Stimulated activated naive CD4-positive, alpha-beta T cell treated with Interleukin-2 at 50 U/mL for 16 hours (primary cell): ENCODE data around the gene TUBB1.
"Not testable (repeated sequence)": the region's sequence is repeated elsewhere in the genome, so short reads cannot be mapped to it uniquely, and the experiment has no call there.

Source experiments
- DNase-seq: peaks from one replicate; lab custom pipeline; 2025; lab: John Stamatoyannopoulos, UW

TUBB1 gene

DNA sequence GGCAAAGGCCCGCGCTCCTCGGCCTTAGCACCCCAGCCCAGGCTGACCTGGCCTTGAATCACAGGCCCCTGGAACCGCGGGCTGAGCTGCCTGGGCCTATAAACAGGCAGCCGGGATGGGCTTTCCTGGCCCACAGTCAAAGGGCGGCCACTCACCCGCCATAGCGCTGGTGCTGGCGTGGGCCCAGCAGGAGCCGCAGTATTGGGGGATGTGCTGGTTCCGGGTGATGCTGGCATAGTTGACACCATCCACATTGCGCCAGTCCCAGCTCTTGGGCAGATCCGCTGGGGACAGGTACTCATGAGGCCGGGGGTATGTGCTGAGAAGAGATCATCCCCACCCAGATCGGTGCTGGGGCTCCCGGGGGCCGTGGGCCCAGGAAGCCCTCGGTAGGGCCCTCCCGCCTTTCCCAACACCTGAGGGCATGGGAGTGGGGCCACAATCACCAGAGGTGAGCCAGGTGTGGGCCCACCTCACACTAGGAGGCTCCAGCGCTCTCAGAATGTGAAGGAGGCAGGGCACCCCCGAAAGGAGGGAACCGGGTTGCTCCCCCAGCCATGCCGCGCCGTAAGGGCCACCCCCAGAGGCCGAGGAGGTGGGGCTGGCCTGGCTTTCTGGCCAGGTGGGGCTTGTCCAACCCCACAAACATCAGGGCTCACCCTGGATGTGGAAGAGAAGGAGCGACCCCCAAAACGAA, 12.9 kb upstream of the TUBB1 start:
- DNase-seq: no peak

DNA sequence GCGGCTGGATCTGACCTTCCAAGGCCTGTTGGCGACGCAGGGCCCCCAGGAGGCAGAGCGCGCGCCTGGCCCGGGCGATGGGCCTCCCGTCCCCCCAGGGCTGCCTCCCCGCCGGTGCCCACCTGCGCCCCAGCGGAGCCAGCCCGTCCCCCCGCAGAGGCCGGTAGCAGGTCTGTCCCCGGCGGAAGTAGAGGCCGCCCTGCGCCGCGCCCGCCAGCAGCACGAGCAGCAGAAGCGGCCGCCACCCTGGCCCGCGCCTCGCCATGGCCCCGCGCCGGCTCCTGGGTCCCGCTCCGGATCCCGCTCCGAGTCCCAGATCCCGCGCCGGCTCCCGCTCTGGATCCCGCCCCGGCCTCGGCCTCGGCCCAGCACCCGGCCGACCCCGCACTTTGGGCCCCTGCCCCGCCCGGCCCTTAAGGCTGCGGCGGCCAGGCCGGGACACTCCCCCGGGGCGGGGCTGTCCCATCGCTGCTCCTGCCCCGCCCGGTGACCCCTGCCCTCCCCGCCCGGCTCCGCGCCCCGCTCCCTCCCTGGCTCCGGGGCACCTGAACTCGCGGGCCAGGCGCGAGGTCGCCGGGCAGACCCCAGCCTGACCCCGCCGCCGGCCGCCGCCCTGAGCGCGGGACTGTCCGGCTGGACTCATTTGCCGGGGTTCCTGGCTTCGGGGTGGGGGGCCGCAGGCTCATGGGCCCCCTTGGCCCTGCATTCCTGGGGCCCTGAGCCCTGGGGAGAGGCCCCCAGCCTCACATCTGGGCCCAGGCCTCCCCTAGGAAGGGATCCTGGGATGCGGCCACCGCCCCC, 12.2 kb upstream of the TUBB1 start, which contains the start of gene CTSZ:
TSS of gene CTSZ (minus strand) at position 391 of the 801 bp plus-strand sequence. CDS start at position 265, 126 bp downstream.
- DNase-seq: peak; percentile 46

GRCh38 chr20:59007665-59008511, 11.3 kb upstream of the TUBB1 start:
- DNase-seq: no peak

GRCh38 chr20:59008715-59009336, 10.4 kb upstream of the TUBB1 start:
- no peak for DNase-seq

DNA sequence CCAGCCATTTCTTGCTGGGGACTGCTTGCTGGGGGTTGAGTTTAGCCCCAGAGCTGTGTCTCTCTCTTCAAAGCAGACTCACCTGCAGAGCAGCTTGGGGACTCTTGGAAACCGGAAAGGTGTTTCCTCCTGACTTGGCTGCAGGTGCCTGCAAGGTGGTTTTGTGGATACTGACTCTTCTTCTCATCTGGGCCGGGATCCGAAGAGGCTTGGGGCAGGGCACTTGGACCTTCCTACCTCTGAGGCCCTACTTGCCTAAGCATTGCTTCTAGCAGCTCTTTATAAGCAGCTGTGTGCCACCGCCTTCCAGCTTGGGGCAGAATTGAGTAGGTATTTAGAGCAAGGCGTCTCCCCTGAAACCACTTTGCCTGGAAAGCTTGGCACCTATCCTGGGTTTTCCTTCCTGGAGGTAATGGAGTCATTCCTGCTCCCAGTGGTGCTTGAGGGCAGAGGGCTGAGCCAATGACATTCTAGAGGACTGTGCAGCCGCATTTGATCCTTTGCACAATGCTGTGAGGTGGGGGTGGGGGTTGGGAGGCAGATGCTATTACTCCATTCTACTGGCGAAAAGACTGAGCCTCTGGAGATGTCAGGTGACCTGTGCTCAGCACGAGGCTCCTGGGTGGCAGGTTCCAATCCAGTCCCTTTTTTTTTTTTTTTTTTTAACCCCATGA, 8.8 kb upstream of the TUBB1 start:
- DNase-seq: no peak

DNA sequence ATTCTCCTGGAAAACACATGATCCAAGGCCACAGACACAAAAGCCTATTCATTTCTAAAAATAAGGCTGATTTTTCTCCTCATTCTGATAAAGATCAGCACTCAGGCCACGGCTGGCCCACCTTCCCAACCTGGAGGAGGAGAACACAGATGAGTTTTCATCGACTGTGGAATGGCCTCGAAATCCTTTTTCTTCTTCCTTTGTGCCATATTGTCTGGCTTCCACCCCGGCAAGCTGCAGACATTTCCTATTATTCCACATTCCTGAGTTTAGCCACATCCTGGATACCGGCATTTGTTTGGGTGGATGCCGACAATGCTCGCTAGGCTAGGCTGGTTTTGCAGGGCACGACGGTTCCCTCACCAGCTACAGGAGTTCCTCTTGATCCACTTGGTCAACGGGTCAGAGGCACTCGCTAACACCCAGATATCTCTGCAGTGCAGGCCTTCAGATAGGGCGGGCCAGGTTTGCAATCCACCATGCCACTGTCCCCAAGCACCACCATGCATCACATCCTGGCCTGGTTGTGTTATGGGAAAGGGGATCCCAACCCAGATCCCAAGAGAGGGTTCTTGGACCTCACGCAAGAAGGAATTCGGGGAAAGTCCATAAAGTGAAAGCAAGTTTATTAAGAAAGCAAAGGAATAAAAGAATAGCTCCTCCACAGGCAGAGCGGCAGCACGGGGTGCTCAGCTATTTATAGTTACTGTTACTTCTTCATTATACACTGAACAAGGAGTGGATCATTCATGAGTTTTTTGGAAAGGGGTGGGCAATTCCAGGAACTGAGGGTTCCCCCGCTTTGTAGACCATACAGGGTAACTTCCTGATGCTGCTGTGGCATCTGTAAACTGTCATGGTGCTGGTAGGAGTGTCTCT, 8.0 kb upstream of the TUBB1 start:
- no peak for DNase-seq

- not testable (repeated sequence) for DNase-seq
Measured at GRCh38 chr20:59011874-59012157, 7.4 kb upstream of the TUBB1 start.

- no peak for DNase-seq
Measured at GRCh38 chr20:59013031-59013951, 5.9 kb upstream of the TUBB1 start.

GRCh38 chr20:59013959-59014608, 5.1 kb upstream of the TUBB1 start:
- no peak for DNase-seq

GRCh38 chr20:59014680-59015389, 4.4 kb upstream of the TUBB1 start:
- no peak for DNase-seq

DNA sequence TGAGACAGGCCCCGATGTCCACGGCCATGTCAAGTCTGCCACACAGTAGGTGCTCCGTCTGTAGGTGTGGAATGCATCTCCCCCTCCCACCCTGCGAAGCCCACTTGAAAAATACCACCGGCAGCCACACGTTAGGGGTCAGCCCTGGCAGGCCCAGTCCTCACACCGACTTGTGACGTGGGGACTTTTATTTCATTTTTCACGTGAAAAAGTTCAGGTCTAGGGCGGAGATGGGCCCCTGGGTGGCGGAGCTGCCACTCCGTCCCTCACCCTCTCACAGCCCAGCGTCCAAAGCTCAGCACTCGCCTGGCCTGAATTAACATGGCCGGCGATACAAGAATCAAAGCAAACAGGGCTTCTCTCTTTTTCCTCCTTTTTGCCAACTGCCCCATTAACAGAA, 3.8 kb upstream of the TUBB1 start:
- DNase-seq: no peak

DNA sequence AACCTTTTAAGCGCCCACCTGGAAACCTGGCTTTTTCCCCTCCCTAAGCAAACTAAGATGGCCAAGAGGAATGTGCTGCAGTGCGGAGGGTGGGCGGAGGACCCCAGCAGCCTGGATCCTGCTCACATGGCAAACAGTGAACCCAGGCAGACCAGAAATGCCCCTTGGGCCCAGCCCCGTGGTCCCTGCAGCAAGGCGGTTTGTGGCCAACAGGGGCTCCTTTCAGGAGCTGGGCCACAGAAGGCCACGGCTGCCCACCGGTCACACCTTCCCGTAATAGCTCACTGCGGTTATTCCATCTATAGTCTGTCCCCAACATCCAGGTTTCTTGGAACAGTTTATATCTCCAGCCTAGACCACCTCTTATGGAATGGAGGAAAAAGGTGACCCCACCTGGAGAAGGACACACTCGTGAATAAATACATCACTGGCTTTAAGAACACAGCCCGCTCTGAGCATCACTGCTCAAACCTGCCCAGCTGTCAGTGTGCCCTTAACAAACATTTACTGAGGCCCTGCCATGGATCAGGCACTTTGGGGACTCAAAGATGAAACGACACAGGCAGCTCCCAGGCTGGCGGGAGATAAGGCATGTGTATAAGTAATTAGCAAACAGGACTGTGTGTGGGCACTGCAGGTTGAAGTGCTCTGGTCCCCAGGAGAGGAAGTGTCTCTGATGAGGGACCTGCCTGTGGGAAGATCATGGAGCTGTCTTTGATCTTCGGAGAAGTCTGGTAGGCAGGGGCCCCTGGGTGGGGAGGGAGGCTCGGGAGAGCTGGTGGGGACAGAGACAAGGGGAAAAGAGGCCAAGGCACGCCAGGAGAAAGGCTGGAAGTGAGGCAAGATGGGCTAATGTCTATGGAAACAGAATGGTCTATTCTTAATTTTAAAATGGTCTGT, 3.2 kb upstream of the TUBB1 start:
- no peak for DNase-seq

GRCh38 chr20:59016795-59017492, 2.3 kb upstream of the TUBB1 start:
- no peak for DNase-seq

GRCh38 chr20:59017493-59018231, 1.6 kb upstream of the TUBB1 start:
- DNase-seq: no peak

DNA sequence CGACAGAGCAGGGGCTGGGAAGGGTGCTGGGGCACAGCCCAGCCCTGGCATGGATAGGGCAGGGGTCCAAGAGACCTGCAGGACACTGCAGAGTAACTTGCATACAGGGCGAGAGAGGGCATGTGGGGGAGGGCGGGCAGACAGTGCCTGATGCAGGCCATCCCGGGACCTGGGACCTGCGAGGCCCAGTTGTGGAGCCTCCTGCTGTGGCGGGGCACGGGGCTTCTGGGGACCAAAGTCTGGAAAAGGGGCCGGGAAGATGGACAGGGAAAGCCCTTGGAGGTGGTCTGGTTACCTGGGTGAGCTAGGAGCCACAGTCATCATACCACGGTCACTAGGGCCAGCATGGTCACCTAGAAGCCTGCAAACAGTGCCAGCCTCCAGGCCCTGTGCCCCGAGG, 412 bp upstream of the TUBB1 start:
- DNase-seq: no peak

- DNase-seq: no peak
Measured at GRCh38 chr20:59020938-59021551, 1.8 kb downstream of the TUBB1 start.
